Measurements from ENCODE around the gene POMGNT2.

The POMGNT2 gene

GRCh38 chr3:43074901-43075689 is 30.8 kb downstream of the POMGNT2 start:
- Histone ChIP-seq H3K27me3 (replicated peaks; ENCODE audit: control insufficient read depth, insufficient read depth, low read length) (no peaks in the 10 kb centered on the region; the same call in 1 of the 2 replicates), H3K4me3 (replicated peaks; ENCODE audit: low read depth, low read length) (no peak overlapping the region), H3K36me3 (ENCODE audit: control insufficient read depth, insufficient read depth, low read length) (no peaks in the 10 kb centered on the region)
- DNase-seq (ENCODE audit: extremely low read depth, insufficient read length): no peak
- TF ChIP-seq, protein P1, sequence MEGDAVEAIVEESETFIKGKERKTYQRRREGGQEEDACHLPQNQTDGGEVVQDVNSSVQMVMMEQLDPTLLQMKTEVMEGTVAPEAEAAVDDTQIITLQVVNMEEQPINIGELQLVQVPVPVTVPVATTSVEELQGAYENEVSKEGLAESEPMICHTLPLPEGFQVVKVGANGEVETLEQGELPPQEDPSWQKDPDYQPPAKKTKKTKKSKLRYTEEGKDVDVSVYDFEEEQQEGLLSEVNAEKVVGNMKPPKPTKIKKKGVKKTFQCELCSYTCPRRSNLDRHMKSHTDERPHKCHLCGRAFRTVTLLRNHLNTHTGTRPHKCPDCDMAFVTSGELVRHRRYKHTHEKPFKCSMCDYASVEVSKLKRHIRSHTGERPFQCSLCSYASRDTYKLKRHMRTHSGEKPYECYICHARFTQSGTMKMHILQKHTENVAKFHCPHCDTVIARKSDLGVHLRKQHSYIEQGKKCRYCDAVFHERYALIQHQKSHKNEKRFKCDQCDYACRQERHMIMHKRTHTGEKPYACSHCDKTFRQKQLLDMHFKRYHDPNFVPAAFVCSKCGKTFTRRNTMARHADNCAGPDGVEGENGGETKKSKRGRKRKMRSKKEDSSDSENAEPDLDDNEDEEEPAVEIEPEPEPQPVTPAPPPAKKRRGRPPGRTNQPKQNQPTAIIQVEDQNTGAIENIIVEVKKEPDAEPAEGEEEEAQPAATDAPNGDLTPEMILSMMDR (IDR thresholded peaks at IDR 0.05; ENCODE audit: insufficient read depth, low read length, poor library complexity, severe bottlenecking): no peak

DNA sequence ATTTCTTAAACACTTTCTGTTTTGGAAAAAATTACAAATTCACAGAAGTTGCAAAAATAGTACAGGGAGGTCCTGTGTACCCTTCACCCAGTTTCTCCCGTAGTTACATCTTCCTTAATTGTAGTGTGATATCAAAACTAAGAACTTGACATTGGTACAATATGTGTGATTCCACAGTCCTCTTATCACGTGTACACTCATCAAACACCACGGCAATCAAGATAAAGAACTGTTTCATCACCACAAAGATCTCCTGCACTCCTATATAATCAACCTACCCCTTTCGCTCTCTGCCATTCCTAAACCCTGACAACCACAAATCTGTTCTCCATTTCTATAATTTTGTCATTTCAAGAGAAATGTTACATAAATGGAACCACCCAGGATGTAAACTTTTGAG is 31.4 kb downstream of the POMGNT2 start:
- H3K36me3 ChIP-seq (ENCODE audit: control insufficient read depth, insufficient read depth, low read length): no peaks in the 10 kb centered on the region
- TF ChIP-seq, protein P1 (IDR thresholded peaks at IDR 0.05; ENCODE audit: insufficient read depth, low read length, poor library complexity, severe bottlenecking): no peak
- no peak overlapping the region for H3K4me3 ChIP-seq (replicated peaks; ENCODE audit: low read depth, low read length)

GRCh38 chr3:43073836-43074220 is 32.1 kb downstream of the POMGNT2 start:
- no peaks in the 10 kb centered on the region; the same call in 1 of the 2 replicates for H3K27me3 ChIP-seq (replicated peaks; ENCODE audit: control insufficient read depth, insufficient read depth, low read length)
- TF ChIP-seq, protein P1 (IDR thresholded peaks at IDR 0.05; ENCODE audit: insufficient read depth, low read length, poor library complexity, severe bottlenecking): no peak
- no peak for DNase-seq (ENCODE audit: extremely low read depth, insufficient read length)
- no peak overlapping the region for H3K4me3 ChIP-seq (replicated peaks; ENCODE audit: low read depth, low read length)
- no peaks in the 10 kb centered on the region for H3K36me3 ChIP-seq (ENCODE audit: control insufficient read depth, insufficient read depth, low read length)

More for the DNA sequence above, 31.4 kb downstream of the POMGNT2 start:
- DNase-seq (ENCODE audit: extremely low read depth, insufficient read length): no peak
- H3K27me3 ChIP-seq (replicated peaks; ENCODE audit: control insufficient read depth, insufficient read depth, low read length): no peaks in the 10 kb centered on the region; the same call in 1 of the 2 replicates

DNA sequence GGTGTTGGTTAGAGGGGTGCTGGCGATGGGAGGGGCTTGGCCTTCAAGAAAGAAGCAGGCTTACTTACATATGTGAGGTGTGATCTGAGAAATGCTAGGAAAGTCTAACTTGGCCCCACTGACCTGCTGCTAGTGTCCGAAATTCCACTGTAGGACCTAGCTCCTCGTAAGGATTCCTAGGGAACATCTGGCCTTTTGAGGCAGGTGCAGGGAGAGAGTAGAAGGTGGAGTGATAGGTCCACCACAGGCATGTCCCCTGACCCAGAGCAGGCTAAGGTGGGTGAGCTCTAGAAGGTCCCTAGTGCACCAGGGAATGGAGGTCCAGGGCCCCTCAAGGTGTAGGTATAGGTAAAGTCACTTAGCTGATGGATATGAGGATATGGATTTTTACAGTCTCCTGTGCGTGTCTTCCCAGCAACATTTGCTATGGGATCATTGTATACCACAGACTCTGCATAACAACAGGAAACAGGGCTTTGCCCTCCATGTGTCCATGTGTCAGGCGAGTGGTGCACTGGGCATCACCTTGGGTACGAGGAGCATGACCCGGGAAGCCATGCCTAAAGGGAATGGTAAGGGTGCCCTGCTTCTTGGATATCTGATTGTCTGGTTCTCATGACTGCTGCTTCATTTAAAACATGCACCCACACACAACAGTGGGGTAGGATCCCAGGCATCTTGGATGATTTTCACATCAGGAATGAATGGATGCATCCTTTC is 32.6 kb downstream of the POMGNT2 start:
- TF ChIP-seq, protein P1 (IDR thresholded peaks at IDR 0.05; ENCODE audit: insufficient read depth, low read length, poor library complexity, severe bottlenecking): no peak
- DNase-seq (ENCODE audit: extremely low read depth, insufficient read length): no peak
- H3K4me3 ChIP-seq (replicated peaks; ENCODE audit: low read depth, low read length): no peak overlapping the region
- no peaks in the 10 kb centered on the region; the same call in 1 of the 2 replicates for H3K27me3 ChIP-seq (replicated peaks; ENCODE audit: control insufficient read depth, insufficient read depth, low read length)
- H3K36me3 ChIP-seq (ENCODE audit: control insufficient read depth, insufficient read depth, low read length): no peaks in the 10 kb centered on the region

DNA sequence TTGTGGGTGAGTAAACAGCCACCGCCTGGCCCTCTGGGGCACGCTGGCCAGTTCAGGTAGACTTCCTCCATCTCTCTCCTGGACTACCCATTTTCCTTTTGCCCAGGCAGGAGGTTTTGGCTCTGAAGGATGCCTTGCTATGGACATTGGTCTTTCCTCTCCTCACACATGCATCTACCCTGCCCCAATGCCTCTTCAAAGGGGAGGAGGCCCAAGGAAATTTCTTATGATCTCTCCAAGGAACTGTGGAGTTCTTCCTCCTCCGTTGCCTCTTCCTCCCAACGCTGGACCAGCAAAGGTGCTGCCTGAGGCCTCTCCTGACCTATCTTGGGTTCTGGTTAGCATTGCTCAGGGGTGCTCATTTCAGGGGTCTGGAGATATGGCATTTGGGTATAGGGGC is 33.5 kb downstream of the POMGNT2 start:
- TF ChIP-seq, protein P1 (IDR thresholded peaks at IDR 0.05; ENCODE audit: insufficient read depth, low read length, poor library complexity, severe bottlenecking): no peak
- H3K27me3 ChIP-seq (replicated peaks; ENCODE audit: control insufficient read depth, insufficient read depth, low read length): no peaks in the 10 kb centered on the region
- DNase-seq (ENCODE audit: extremely low read depth, insufficient read length): no peak
- no peaks in the 10 kb centered on the region for H3K36me3 ChIP-seq (ENCODE audit: control insufficient read depth, insufficient read depth, low read length)
- H3K4me3 ChIP-seq (replicated peaks; ENCODE audit: low read depth, low read length): no peak overlapping the region

Data from GM06990 (cell line).